HCT116 (cell line): ENCODE data around the gene SCN8A. TPM values are rescaled to one million over a fixed set of nuclear protein-coding genes. Genes with fewer than 3 reads are reported as not detected.
"Not testable (repeated sequence)": the region's sequence is repeated elsewhere in the genome, so short reads cannot be mapped to it uniquely, and the experiment has no call there.

Experiments used
- ATAC-seq: fragments of 200-7000 bp; cut with Tn5 transposase; 2 replicates; pipeline ENCODE4 v1.9.1; 2020; ENCODE audit warnings: mild to moderate bottlenecking, moderate library complexity
- BruUV-seq: library from RNA; stranded (reverse); fragments of 400-500 nt; replicated peaks from 2 replicates; lab custom pipeline; 2021; lab: Mats Ljungman, UMichigan
- CTCF ChIA-PET: fragments of 300-600 bp; sonication (Branson Sonifier 250); formaldehyde crosslinking; loops from one replicate; lab custom pipeline; 2021; ENCODE audit warnings: antibody characterized with exemption; lab: Charles Lee
- POLR2A ChIA-PET: fragments of 300-600, 350-600 bp; sonication (Branson Sonifier 250); formaldehyde crosslinking; loops from one replicate; lab custom pipeline; 2021; ENCODE audit warnings: antibody characterized with exemption; lab: Charles Lee
- RAD21 ChIA-PET, 2 experiments: fragments of 300-600 bp; sonication (Branson Sonifier 250); formaldehyde crosslinking; loops; one replicate each; lab custom pipeline; 2023; ENCODE audit warnings: low total read pairs in 2 of 2; ENCODE audit not compliant: uncharacterized antibody in 2 of 2, unreplicated experiment in 2 of 2, low non-redundant PET in 1 of 2; lab: Charles Lee
- DNase-seq: peaks from one replicate; pipeline ENCODE4 v3.0.0-alpha.2; 2010; ENCODE audit warnings: low read depth, low spot score
- H2AFZ ChIP-seq: fragments of 200-600 bp; shearing (Covaris generic), sonication (generic); 2 replicates; pipeline ENCODE4 v1.6.1; 2017; ENCODE audit warnings: low read depth, mixed run types, mixed read lengths, antibody characterized with exemption, low read length; ENCODE audit not compliant: poor library complexity, severe bottlenecking
- H3K27ac ChIP-seq: 2 replicates; pipeline ENCODE4 v1.5.1; 2012; ENCODE audit warnings: low read depth, low read length
- H3K27me3 ChIP-seq: fragments of 200-600 bp; sonication (generic); 2 replicates; pipeline ENCODE4 v1.6.1; 2016; ENCODE audit warnings: mixed run types, low read length, mixed read lengths; ENCODE audit not compliant: insufficient read depth
- H3K36me3 ChIP-seq, 2 experiments: fragments of 200-500 bp in 1 of 2; fragments of 200-600 bp in 1 of 2; sonication (Bioruptor generic) in 1 of 2; sonication (generic) in 1 of 2; 2 replicates each; pipeline versions ENCODE4 v1.5.1 to v1.6.1; 2014 to 2016; ENCODE audit warnings: low read length in 2 of 2, inconsistent platforms in 1 of 2, mixed read lengths in 1 of 2, mixed run types in 1 of 2; ENCODE audit not compliant: insufficient read depth in 2 of 2, control insufficient read depth in 1 of 2
- H3K4me1 ChIP-seq, 2 experiments: fragments of 200-600 bp in 1 of 2; sonication (generic) in 1 of 2; 2 replicates each; pipeline versions ENCODE4 v1.5.1 to v1.6.1; 2012 to 2017; ENCODE audit warnings: low read length in 2 of 2, inconsistent platforms in 1 of 2, mild to moderate bottlenecking in 1 of 2, mixed read lengths in 1 of 2, mixed run types in 1 of 2, moderate library complexity in 1 of 2; ENCODE audit not compliant: insufficient read depth in 2 of 2, control insufficient read depth in 1 of 2
- H3K4me2 ChIP-seq: fragments of 200-600 bp; sonication (generic); 2 replicates; pipeline ENCODE4 v1.6.1; 2017; ENCODE audit warnings: mixed run types, low read length, mixed read lengths
- H3K4me3 ChIP-seq, 2 experiments: fragments of 200-600 bp in 1 of 2; sonication (generic) in 1 of 2; replicated peaks in 1 of 2; 2 replicates each; pipeline ENCODE4 v1.5.1; 2011 to 2016; ENCODE audit warnings: low read length in 2 of 2, control low read depth in 1 of 2, low read depth in 1 of 2, mild to moderate bottlenecking in 1 of 2, mixed read lengths in 1 of 2, mixed run types in 1 of 2
- H3K79me2 ChIP-seq: fragments of 200-600 bp; sonication (generic); 2 replicates; pipeline ENCODE4 v1.6.1; 2017; ENCODE audit warnings: mild to moderate bottlenecking, mixed run types, low read length, moderate library complexity, mixed read lengths; ENCODE audit not compliant: insufficient read depth
- H3K9ac ChIP-seq: fragments of 200-600 bp; sonication (generic); 2 replicates; pipeline ENCODE4 v1.6.1; 2016; ENCODE audit warnings: low read length, mixed read lengths
- H3K9me2 ChIP-seq: fragments of 200-600 bp; sonication (generic), shearing (Covaris generic); 2 replicates; pipeline ENCODE4 v1.6.1; 2017; ENCODE audit warnings: mixed run types, mild to moderate bottlenecking, moderate library complexity; ENCODE audit not compliant: insufficient read depth
- H3K9me3 ChIP-seq, 2 experiments: fragments of 200-500 bp in 1 of 2; fragments of 200-600 bp in 1 of 2; sonication (Bioruptor generic) in 1 of 2; sonication (generic) in 1 of 2; 2 replicates each; pipeline ENCODE4 v1.6.1; 2014 to 2017; ENCODE audit warnings: low read length in 2 of 2, mixed read lengths in 2 of 2, inconsistent platforms in 1 of 2, low read depth in 1 of 2, mild to moderate bottlenecking in 1 of 2, mixed run types in 1 of 2, moderate library complexity in 1 of 2; ENCODE audit not compliant: control insufficient read depth in 1 of 2, insufficient read depth in 1 of 2
- H4K20me1 ChIP-seq: fragments of 200-600 bp; sonication (generic), shearing (Covaris generic); 2 replicates; pipeline ENCODE4 v1.6.1; 2017; ENCODE audit warnings: mixed run types, mild to moderate bottlenecking, moderate library complexity; ENCODE audit not compliant: insufficient read depth
- EGR1 ChIP-seq: IDR thresholded peaks from 2 replicates; pipeline ENCODE4 v1.6.1; 2012; ENCODE audit warnings: low read depth
- ELF1 ChIP-seq: IDR thresholded peaks from 2 replicates; pipeline ENCODE4 v1.6.1; 2012; ENCODE audit warnings: low read depth, borderline replicate concordance
- EZH2 ChIP-seq: fragments of 200-600 bp; sonication (generic); IDR thresholded peaks from 2 replicates; pipeline ENCODE4 v1.6.1; 2017; ENCODE audit warnings: antibody characterized with exemption, mixed run types
- EZH2phosphoT487 ChIP-seq: fragments of 200-600 bp; IDR thresholded peaks from 2 replicates; pipeline ENCODE4 v1.6.1; 2018; ENCODE audit warnings: antibody characterized with exemption, borderline replicate concordance
- FOSL1 ChIP-seq: IDR thresholded peaks from 2 replicates; pipeline ENCODE4 v1.6.1; 2012; ENCODE audit warnings: low read depth
- POLR2A ChIP-seq: IDR thresholded peaks from 2 replicates; pipeline ENCODE4 v1.7.0; 2011; ENCODE audit warnings: borderline replicate concordance; ENCODE audit not compliant: insufficient read depth, insufficient read length; ENCODE audit errors: extremely low read depth
- POLR2AphosphoS5 ChIP-seq: IDR thresholded peaks from 2 replicates; pipeline ENCODE4 v1.6.1; 2011; ENCODE audit warnings: mild to moderate bottlenecking, low read depth, low read length, moderate library complexity
- RAD21 ChIP-seq: IDR thresholded peaks from 2 replicates; pipeline ENCODE4 v1.6.1; 2012; ENCODE audit warnings: low read depth, mild to moderate bottlenecking
- REST ChIP-seq: IDR thresholded peaks from 2 replicates; pipeline ENCODE4 v1.6.1; 2012; ENCODE audit warnings: low read depth
- SP1 ChIP-seq: IDR thresholded peaks from 2 replicates; pipeline ENCODE4 v1.6.1; 2012; ENCODE audit warnings: low read depth
- SRF ChIP-seq: IDR thresholded peaks from 2 replicates; pipeline ENCODE4 v1.6.1; 2012; ENCODE audit warnings: low read depth
- YY1 ChIP-seq: IDR thresholded peaks from 2 replicates; pipeline ENCODE4 v1.6.1; 2011; ENCODE audit warnings: low read length, low read depth, moderate library complexity, mild to moderate bottlenecking; ENCODE audit not compliant: insufficient replicate concordance; ENCODE audit errors: extremely low read depth
- ZBTB33 ChIP-seq: IDR thresholded peaks from 2 replicates; pipeline ENCODE4 v1.6.1; 2011; ENCODE audit warnings: mild to moderate bottlenecking, low read length, moderate library complexity; ENCODE audit not compliant: insufficient replicate concordance; ENCODE audit errors: extremely low read depth
- ZFX ChIP-seq: fragments of 450-650 bp; IDR thresholded peaks from 2 replicates; pipeline ENCODE4 v1.6.1; 2017
- ZNF274 ChIP-seq: fragments of 200-500 bp; sonication (Bioruptor generic); IDR thresholded peaks from 2 replicates; pipeline ENCODE4 v1.6.1; 2014; ENCODE audit warnings: mild to moderate bottlenecking, low read depth, low read length, inconsistent platforms
- intact Hi-C: fragments of 100-400 bp; cut with micrococcal nuclease; formaldehyde crosslinking; loops from 2 replicates; pipeline ENCODE4 v1.10.0; 2022
- total RNA-seq: library from RNA; stranded (reverse); gene quantifications from one replicate; pipeline ENCODE4 v1.2.1, GENCODE V29; 2021; ENCODE audit not compliant: unreplicated experiment

SCN8A gene
- total RNA-seq, 1 experiment from 2014 or later: 7.1 TPM

GRCh38 chr12:51568271-51569032 lies 22.6 kb upstream of the SCN8A start:
- peak overlapping the region; percentile 14; the same call in 1 of the 2 replicates for H3K4me2 ChIP-seq
- H4K20me1 ChIP-seq, H3K9me2 ChIP-seq, H3K9me3 ChIP-seq, BruUV-seq, H3K4me1 ChIP-seq, CTCF ChIA-PET, H3K27me3 ChIP-seq, DNase-seq: not testable (repeated sequence)
- H3K4me3 ChIP-seq: peak overlapping the region; percentile 34 to 35
- ATAC-seq: peak; percentile 66
- peak; percentile 26; the same call in 1 of the 2 replicates for TF ChIP-seq EGR1
- TF ChIP-seq, all 23 proteins: peak for 1; not testable (repeated sequence) for 22
- peak overlapping the region; percentile 45 for H3K27ac ChIP-seq
- H3K9ac ChIP-seq, RAD21 ChIA-PET, intact Hi-C loops, H2AFZ ChIP-seq, POLR2A ChIA-PET, H3K36me3 ChIP-seq, H3K79me2 ChIP-seq: not testable (repeated sequence)

- no peak overlapping the region for H3K4me3 ChIP-seq
- H3K4me2 ChIP-seq: no peak overlapping the region
- H2AFZ ChIP-seq: no peak overlapping the region
- H3K36me3 ChIP-seq: no peaks in the 10 kb centered on the region
- no peak overlapping the region for H3K27ac ChIP-seq
- ChIA-PET CTCF (no interaction called here), POLR2A (no interaction called here), RAD21 (no interaction called here)
- H3K9me3 ChIP-seq: peaks cover 0 to 2% of the 10 kb centered on the region in 2 experiments; a peak in 1 of 4 replicates
- no peaks in the 10 kb centered on the region for H3K79me2 ChIP-seq
- no TSS peak for BruUV-seq
- H3K4me1 ChIP-seq: no peaks in the 10 kb centered on the region
- no peak for ATAC-seq
- no peaks in the 10 kb centered on the region for H4K20me1 ChIP-seq
- no peaks in the 10 kb centered on the region for H3K27me3 ChIP-seq
- H3K9me2 ChIP-seq: no peaks in the 10 kb centered on the region
- no peak for DNase-seq
- intact Hi-C loops: no loop called here
- H3K9ac ChIP-seq: no peak overlapping the region
- TF ChIP-seq EZH2phosphoT487 (no peak), ELF1 (no peak), ZFX (no peak), SP1 (no peak), ZNF274 (no peak), RAD21 (no peak), POLR2A (no peak), EZH2 (no peak), YY1 (no peak), SRF (no peak), REST (no peak), FOSL1 (no peak), ZBTB33 (no peak), POLR2AphosphoS5 (no peak)
Observed at GRCh38 chr12:51579321-51579850, 11.6 kb upstream of the SCN8A start.
